Stimulated activated CD4-positive, alpha-beta T cell treated with anti-CD3 and anti-CD28 coated beads, TNF-alpha, amount 100 ng/mL, for 1 hour (primary cell): ENCODE data around the gene SRSF3.
"Not testable (repeated sequence)": the region's sequence is repeated elsewhere in the genome, so short reads cannot be mapped to it uniquely, and the experiment has no call there.

Experiments used
- DNase-seq, 3 donors: peaks; one replicate each; pipeline ENCODE4 v3.0.0-alpha.2; 2020; ENCODE audit warnings: low read depth in 3 of 3, low spot score in 1 of 3

Gene SRSF3

GRCh38 chr6:36643977-36644376, 49.8 kb downstream of the SRSF3 start:
- DNase-seq, result no peak

DNA sequence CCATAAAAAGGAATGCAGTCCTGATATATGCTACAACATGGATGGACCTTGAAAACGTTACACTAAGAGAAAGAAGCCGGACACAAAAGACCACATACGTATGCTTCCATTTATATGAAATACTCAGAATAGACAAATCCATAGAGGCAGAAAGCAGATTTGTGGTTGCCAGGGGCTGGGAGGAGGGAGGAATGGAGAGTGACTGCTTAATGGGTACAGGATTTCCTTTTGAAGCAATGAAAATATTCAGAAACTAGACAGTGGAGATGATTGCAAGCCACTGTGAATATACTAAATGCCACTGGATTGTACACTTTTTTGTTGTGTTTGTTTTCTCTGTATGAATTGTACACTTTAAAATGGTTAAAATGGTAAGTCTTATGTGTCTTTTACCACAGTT, 54.9 kb downstream of the SRSF3 start:
- DNase-seq, result no peak

GRCh38 chr6:36649701-36650484, 55.7 kb downstream of the SRSF3 start:
- no peak for DNase-seq

DNA sequence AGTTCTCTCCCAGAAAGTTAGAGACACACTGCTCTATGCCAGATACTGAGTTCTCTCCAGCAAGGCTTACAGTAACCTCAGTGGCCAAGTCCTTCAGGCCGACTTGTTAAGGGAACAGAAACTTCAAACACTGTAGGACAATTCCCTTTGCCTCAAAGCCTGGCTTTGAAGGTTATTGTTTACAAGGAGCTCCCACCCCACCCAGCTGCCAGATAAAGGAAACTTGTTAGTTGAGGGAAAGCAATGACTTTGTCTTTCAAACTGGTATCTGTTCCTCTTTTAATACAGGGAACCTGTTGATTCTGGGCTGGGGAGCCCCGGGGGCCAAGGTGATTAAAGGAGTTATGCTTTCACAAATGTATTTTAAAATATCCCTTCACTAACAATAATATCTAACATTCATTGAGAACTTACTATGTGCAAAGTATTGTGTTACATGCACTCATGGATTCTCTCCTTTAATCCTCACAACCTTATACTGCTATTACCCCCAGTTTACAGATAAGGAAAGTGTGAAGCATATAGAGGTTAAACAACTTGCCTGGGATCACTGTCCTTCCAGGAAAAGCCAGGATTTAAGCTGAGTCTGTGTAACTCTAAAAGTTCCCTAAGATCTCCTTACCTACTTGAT, 56.8 kb downstream of the SRSF3 start:
- DNase-seq, result no peak

GRCh38 chr6:36651659-36652379, 57.7 kb downstream of the SRSF3 start:
- no peak for DNase-seq

GRCh38 chr6:36654469-36654868, 60.3 kb downstream of the SRSF3 start:
- DNase-seq, result not testable (repeated sequence)
